HG03469 (cell line): Measurements from ENCODE around the gene TMEM250.

Experiments used
- ATAC-seq: cut with Tn5 transposase; IDR thresholded peaks from one replicate; pipeline ENCODE4 v1.9.1; 2021; ENCODE audit warnings: mild to moderate bottlenecking, moderate library complexity, moderate number of reproducible peaks; ENCODE audit not compliant: unreplicated experiment

The TMEM250 gene

DNA sequence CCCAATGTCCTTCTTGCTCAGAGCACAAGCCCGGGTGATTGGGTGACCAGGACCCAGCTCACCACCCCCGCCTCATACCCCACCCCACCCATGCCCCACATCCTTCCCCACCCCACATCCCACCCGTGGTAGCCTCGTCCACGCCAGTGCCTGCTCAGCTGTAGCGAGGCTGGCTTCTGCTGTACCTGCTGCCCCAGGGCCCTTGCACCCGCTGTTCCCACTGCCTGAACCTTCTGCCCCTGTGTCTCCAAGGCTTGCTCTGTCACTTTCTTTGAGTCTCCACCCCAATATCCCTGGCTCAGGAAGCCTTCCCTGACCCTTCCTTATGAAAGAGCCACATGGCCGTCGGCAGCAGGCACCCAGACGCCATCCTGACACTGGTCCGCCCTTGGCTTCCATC lies 20.5 kb downstream of the TMEM250 start:
- ATAC-seq, result no peak

DNA sequence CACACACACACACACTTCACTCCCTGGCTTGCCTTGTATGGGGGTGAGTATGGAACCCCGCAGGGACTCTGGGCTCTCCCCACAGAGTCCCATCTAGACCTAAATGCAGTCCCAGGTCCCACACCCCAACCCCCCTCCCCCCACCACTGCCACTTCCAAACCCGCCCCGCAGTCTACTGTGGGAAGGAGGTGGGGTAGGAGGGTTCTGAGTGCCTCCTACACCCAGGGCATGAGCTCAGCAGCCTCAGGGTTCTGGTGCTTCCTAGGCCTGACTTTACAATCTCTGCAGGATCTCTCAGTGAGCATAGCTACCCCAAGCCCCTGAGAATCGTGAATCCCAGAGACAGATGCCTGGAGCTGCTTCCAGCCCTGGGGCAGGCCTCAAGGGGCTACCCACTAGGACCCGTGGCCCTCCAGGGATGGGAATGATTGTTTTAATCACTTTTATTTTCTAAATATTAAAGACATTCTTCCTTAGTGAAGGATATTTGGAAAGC lies 22.1 kb downstream of the TMEM250 start:
- no peak for ATAC-seq

DNA sequence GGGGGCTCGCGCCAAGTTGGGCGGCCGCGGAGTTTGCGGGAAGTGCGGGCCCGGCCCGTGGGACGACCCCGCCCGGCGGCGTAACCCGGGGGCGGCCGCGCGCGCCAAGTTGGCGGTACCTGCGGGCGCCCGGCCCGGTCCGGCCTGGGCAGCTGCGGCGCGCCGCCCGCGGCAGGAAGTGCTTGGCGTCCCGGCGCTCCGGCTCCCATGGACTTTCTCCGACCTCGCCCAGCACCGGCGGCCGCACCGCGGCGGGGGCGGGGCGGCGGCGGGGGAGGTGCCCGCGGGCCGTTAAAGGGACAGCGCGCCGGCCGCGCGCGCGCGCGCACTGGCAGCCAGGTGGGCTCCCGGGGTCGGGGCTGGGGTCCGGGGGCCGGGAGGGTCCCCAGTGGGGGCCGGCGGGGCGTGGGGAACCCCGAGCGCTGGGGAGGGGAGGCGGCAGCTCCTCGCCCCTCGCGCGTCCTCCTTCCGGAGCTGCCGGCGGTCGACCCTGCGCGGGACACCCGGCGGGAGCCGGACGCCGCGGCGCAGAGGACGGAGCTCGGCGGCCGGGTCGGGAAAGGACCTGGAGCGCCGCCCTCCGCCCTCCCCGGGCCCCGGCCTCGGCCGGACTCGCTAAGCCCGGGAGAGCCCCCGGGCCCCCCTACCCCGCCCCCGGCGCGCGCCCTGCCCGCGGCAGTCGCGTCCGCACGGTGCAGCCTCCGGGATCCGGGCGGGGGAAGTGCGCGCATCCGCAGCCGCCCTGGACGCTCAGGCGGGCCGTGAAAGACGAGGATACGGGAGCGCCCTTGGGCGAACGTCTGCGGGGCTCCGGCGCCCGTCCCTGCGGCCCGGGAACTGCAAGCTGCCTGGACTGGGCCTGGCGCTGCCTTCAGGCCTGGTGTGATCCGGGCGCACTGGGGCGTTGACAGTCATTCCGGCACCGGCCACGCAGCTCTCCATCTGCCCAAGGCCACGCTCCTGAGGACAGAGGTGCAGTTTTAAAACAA lies 23.3 kb downstream of the TMEM250 start, which contains the start of gene NACC2:
Gene NACC2 (minus strand): TSS at position 220 of the 989 bp plus-strand sequence. CDS start 44,768 bp downstream, outside the sequence.
- ATAC-seq, result no peak

DNA sequence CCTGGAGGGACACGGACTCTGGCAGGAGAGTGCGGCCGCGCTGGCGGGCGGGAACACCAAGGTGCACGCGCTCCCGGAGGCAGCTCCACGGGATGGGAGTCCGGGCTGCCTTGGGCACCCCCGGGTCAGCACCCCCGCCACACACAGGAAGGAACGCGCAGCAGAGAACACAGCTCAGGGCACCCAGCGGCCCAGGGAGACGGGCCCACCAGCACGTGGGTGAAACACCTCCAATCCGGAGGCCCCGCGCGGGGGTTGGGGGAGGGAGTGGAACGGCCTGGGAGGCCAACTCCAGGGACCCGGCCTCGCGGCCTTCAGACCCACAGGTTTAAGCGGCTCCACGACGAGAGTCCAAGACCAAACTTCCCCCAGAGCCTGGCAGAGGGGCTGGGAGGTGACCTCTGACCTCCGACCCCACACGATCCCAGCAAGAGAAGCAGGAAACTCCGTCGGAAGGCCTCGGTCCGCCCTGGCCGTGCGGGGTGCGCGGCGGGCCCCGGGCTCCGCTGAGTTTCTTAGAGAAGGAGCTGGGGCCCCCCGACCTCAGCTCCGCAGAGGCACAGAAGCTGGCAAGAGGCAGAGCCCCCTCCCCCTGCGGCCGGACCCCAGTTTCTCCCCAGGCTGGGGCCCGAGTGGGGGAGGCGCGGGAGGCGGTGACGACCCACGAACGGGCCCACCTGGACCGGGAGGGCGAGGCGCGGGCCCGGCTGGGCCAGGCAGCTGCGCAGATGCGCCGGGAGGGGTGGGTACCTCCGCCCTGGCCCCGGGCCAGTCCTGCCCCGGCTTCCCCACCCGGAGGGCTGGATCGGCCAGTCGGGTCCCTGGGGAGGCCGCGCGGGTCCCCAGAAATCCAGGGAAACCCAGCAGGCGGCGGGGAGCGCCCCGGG lies 24.4 kb downstream of the TMEM250 start:
- no peak for ATAC-seq

DNA sequence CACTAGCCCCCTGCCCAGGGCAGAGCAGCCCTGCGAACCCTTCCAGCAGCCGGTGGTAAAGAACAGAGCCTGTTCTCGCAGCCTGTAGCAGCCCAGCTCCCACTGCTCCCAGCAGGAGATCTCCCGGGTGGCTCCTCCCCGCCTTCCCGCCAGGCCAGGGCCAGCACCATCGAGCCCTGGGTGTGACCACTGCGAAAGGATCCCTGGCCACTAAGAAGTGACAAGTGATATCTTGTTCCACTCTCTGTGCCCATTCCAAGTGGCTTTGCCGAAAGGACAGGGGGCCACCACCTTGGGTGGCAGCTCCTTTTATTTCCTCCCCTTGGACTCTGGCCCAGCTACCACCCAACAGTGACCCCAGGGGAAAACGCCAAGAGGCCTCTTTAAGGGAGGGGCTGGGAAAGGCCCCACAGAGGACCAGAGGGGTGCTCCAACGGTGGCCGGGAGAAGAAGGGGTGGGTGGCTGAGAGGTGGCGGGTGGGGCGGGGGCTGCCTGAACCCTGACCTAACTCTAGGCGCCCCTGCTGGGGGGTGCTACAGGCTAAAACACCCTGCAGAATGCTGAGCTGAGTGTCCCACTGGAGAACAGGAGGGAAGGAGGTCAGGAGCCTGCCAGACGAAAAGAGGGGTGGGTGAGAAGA lies 25.2 kb downstream of the TMEM250 start:
- no peak for ATAC-seq

DNA sequence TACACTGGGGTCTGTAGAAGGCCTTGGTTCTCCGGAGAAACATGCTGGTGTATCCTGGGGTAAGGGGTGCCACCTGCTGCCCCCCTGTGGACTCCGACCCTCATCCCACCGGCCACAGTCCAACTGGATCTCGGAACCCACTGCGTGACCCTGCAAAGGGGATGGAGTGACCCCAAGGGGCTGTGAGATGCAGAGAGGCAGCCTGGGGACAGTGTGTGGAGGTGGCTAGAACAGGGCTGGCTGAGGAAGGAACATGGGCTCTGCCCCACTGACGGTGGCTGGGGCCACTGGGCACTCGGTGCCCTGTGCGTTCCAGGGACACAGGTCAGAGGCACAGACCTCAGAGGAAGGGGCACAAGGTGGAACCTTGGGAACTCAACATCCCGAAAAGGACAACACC lies 25.9 kb downstream of the TMEM250 start:
- no peak for ATAC-seq

DNA sequence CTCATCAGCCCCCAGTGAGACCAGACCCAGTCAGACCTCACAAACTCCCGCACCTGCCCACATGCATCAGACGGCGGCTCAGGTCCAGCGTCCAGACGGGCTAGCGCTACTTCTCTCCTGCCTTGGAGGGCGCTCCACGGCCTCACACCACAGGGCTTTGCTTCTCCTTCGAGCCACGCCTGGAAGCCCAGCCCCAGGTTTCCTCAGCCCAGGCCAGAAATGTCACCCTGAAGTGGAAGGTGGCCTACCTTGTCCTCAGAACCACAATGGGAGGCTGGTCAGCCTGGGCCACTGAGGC lies 26.4 kb downstream of the TMEM250 start:
- ATAC-seq, result no peak

DNA sequence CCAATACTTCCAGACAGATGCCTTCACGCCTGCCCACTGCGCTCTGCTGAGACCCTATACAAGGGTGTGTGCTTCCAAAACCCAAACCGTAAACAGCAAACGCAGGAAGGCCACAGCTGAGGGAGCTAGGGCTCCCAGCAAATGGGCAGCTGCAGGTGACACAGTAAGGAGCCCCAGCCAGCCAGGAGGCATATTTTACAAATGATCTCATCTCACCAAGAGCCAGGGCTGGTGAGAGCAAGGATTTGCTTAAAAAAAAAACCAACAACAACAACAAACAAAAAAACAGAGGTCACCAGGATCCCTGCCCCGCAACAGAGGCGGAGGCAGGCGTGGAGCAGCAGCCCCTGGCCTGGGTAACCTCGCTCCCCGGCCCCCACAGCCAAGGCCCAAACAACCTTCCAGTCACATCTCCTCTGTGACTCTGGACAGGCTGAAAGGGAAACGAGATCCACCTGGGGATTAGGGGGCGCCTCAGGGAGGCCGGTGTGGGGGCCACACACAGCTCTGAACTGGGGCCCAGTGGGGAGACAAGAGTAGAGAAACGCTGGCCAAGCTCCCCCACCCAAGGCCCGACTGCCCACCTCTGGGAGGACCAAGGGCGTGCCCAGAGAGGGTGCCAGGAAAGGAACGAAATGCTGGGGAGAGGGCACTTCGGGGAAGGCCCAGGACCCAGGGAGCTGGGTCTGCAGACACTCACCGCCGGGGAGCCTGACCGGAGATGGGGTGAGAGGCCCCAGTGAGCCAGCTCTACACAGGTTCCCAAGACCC lies 26.9 kb downstream of the TMEM250 start:
- ATAC-seq, result no peak

DNA sequence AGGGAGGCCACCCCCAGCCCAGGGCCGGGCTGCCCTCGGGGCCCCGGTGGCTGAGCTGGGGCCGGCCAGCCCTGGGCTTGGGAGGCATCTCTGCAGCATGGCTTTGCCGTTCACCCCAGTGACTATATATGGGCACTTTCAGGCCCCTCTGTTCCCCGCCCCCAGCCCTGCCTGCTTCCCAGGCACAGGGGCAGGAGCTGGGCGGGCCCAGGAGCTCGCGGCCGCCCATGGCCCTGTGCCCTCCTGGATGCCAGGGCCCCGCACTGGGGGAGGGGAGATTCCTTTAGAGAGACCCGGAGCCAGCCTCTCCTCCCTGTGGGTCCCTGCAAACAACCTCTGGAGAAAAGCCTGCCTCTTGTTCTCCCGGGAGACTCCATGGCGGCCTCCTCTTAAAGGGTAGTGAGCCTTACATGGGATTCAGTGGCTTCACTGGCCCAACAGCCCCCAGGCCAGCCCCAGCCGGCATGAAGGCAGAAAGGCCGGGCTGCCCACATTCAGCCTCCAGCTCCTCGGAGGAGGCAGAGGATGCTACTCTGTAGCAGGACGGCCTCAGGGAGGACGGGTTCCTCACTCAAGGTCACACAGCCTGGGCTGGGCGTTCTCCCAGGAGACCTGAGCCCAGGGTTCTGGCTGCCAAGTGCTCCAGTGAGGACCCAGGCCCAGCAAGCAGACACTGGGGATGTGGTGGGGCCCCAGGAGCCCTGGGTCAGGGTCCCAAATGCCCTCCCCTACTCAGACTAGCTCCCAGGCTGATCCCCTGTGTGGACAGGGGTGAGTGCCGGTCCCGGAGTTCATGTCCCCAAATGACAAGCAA lies 27.7 kb downstream of the TMEM250 start:
- no peak for ATAC-seq

DNA sequence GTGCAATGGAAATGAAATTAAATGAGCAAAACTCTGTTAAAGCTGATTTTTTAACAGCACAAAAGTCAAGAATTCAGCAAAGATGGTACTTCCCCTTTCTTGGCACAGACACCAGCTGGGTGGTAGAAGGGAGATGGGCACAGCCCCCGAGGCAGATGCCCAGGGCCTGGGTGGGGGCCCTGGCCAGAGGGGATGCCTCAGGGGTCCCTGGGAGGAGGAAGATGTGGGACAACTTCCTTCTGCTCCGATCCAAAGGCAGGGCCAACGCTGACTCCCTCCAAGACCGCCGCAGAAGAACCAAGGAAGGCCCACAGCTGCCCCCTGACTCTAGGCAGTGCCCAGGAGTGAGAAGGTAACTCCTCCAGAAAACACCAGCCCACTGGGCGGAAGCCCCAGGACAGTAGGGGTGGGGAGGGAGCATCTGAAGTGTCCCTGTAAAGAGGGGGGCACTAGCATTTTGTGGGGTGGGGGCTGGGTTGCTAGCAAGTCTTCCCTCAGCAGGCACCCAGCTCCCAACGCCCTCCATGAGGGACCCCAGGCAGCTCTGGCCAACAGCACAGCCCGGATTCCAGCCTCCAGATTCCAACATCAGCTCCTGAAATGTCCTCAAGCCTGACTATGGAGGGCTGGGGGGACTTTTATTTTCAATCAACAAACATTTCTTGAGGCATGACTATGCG lies 28.5 kb downstream of the TMEM250 start:
- no peak for ATAC-seq

DNA sequence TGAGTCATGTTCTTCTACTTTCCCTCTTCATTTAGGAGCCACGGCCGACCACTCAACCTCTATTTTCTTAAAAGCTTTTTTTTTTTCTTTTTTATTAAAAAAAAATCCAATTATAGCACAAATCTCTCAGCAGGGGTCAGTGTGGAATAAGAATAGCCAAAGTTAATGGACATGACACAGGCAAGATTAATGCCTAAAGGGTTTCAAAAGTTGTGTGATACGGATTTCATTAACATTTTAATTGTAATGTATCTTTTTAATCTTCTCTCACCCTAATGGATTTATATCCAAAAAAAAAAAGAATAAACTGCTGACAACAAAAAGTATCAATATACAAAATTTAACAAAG lies 29.0 kb downstream of the TMEM250 start:
- ATAC-seq, result no peak

DNA sequence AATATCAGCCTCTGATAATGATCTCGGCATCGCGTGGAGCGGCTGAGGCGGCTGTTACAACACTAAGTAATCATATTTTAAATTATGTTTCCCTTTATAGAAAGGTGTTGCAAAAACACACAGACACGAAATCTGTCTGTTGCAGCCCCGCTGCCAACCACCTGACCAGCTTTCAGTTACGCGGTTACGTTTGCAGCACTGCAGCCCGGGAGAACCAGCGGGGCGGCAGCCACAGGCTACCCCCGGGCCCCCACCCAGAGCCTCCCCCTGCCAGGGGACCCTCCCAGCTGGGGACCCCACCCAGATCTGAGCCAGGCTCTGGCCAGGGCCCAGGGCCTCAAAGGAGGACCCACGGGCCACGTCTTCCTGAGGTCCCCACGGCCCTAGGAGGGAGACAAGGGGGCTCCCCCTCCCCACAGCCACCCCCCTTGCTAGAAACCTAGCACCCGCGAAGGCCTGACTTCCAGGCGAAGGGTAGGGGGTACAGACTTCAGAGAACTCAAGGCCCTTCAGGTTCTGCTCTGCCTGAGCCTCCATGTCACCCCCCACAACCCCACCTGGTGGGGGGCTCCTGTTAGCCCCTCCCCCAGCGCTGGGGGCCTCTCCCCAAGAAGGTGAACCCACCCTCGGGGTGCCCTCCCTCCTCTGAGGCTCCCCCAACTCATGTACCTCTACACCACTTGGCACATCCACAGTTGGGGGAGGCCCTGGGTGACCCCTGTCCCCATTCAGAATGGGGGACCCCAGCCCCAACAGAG lies 29.6 kb downstream of the TMEM250 start:
- no peak for ATAC-seq

DNA sequence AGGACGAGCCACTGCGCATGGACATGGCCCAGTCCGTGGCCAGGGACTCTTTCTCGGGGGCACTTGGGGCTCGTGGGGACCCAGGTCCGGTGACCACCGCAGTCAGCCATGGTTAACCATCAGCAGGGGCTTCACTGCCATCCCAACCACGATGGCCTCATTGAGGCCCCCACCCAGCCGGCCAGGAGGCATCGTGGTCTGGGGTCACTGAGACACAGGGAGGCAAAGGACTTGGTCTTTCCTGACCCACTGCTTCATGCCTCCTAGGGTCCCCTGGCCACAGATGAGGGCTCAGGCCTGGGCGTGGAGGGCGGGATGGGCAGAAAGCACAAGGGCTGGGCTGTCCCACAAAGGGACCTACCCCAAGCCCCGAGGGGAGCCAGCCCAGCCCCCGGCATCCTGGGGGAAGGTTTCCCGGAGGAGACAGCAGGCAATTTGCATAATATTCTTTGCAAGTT lies 30.2 kb downstream of the TMEM250 start:
- ATAC-seq, result no peak

DNA sequence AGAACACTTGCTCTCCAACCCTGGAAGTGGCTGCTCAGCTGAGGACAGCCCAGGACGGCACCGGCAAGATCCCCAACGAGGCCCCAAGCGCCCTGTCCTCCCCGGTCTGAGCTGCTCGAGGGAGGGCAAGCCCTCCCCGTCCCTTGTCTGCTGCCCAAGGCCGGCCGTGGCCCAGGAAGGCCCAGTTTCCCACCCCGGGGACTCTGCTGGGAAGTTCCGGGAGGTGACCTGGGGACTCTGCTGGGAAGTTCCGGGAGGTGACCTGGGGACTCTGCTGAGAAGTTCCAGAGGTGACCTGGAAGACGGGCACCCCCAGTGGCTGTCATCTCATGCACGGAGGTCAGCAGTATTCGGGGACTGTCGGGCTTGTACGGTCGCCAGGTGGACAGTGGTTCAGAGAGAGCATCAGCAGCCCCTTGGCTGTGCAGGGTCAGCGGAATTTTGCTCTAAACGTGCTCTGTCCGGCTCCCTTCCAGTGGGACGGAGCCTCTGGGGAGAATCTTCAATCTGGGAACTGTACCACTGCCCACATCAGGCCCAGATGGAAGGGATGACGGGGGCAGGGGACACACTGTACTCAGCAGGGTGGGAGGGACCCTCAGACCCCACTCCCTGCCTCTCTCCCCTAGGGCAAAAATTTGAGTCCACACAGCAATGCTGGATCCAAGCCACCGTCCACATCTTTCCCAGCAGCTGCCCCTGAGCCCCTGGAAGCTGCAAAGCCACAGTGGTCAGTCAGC lies 30.8 kb downstream of the TMEM250 start:
- no peak for ATAC-seq

DNA sequence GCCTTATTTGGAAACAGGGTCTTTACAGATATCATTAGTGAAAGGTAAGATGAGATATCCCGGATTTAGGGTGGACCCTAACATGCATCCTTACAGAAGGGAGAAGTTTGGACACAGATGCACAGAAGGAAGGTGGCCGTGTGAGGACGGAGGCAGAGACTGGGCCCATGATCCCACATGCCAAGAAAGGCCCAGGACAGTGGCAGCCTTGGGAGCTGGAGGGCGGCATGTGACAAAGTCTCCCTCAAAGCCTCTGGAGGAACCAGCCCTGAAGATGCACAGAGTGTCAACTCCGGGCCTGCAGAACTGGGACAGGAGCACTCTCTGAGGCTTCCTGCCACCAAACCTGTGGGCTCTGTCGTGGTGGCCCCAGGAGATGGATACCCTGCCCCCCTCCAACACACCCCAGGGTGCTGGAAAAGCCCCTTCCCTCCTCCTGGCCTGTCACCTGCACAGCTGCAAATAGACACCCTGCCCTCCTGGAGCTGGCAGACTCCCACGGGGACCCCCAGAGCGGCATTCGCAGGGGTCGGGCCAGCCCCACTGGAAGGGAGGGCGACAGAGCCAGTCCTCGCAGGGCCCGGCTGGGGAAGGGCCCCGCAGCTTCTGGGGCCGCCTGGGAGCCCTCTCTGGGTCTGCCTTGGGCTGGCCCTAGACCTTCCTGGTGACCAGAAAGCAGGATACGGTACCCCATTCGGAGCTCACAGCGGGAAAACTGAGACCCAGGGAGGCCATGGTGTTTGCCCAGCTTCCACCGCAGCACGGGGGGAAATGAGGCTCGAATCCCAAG lies 31.5 kb downstream of the TMEM250 start:
- ATAC-seq, result no peak

DNA sequence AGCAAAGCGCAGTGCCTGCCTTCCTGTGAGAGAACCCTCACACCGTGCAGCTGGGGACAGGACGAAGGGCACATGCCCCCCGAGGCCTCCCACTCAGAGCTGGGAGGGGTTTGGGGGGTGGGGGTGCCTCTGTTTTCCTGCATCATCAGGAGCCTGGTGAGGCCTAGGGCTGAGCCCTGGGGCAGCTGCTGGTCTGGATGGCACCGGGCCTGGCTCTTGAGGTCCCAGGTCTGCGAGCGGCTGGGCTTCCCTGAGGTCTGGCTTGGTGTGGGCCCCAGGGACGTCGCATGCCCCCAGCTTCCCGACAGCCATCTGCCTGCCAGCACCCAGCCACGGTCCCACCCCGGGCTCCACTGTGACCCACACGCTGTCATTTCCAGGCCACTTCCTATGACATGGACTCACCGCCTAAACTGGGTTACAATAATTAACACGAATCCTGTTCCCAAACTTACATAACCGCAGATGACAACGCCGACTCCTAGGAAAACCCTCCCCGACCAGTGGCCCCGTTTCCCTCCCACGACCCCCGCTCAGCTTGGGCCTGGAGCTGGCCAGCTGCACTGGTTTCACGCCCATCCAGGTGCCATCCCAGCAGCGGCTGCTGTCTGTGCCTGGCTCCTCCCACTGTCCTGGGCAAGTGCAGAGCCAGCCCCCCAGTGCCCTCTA lies 32.3 kb downstream of the TMEM250 start:
- no peak for ATAC-seq
